Esophagus muscularis mucosa (tissue), 4 donors: Measurements from ENCODE around the gene TOM1L2. TPM values are rescaled to one million over a fixed set of nuclear protein-coding genes. Genes with fewer than 3 reads are reported as not detected.
"Not testable (repeated sequence)": the region's sequence is repeated elsewhere in the genome, so short reads cannot be mapped to it uniquely, and the experiment has no call there.

Experiments
- DNase-seq: peaks from one replicate; pipeline ENCODE4 v3.0.0-alpha.2; 2017; ENCODE audit errors: extremely low spot score
- H3K27ac ChIP-seq, 4 donors: fragments of 200-600 bp; sonication (generic); replicated peaks in 1 of 4; 1 replicate in 3 of 4; 2 replicates in 1 of 4; pipeline ENCODE4 v1.5.1; 2016 to 2019; ENCODE audit warnings: mild to moderate bottlenecking in 1 of 4
- H3K27me3 ChIP-seq, 4 donors: fragments of 200-600 bp; sonication (generic); one replicate each; pipeline versions ENCODE4 v1.5.1 to v1.6.0; 2016 to 2019
- H3K36me3 ChIP-seq, 4 donors: fragments of 200-600 bp; sonication (generic); one replicate each; pipeline ENCODE4 v1.5.1; 2016 to 2019
- H3K4me1 ChIP-seq, 4 donors: fragments of 200-600 bp; sonication (generic); one replicate each; pipeline ENCODE4 v1.5.1; 2016 to 2019
- H3K4me3 ChIP-seq, 4 donors: fragments of 200-600 bp; sonication (generic); 1 replicate in 2 of 4; 2 replicates in 2 of 4; pipeline ENCODE4 v1.5.1; 2016 to 2019; ENCODE audit warnings: mild to moderate bottlenecking in 4 of 4, moderate library complexity in 1 of 4
- H3K9me3 ChIP-seq, 4 donors: fragments of 200-600 bp; sonication (generic); 1 replicate in 3 of 4; 2 replicates in 1 of 4; pipeline ENCODE4 v1.5.1; 2016 to 2019
- CTCF ChIP-seq, 3 experiments: fragments of 200-600 bp in 2 of 3; fragments of 450-650 bp in 1 of 3; sonication (generic) in 2 of 3; IDR thresholded peaks; one replicate each; pipeline ENCODE4 v1.5.1; 2017 to 2019; ENCODE audit warnings: antibody characterized with exemption in 3 of 3, mild to moderate bottlenecking in 2 of 3, moderate library complexity in 1 of 3
- EP300 ChIP-seq: sonication (generic); formaldehyde crosslinking; IDR thresholded peaks from one replicate; pipeline ENCODE4 v1.6.1; 2017; ENCODE audit warnings: antibody characterized with exemption
- POLR2A ChIP-seq: fragments of 450-650 bp; IDR thresholded peaks from one replicate; pipeline ENCODE4 v1.6.1; 2017; ENCODE audit warnings: antibody characterized with exemption, moderate library complexity, mild to moderate bottlenecking, low read depth
- POLR2AphosphoS5 ChIP-seq, 2 donors: sonication (generic); formaldehyde crosslinking; IDR thresholded peaks; one replicate each; pipeline ENCODE4 v1.6.1; 2017; ENCODE audit warnings: antibody characterized with exemption in 2 of 2
- WGBS: methylation state at CpG from one replicate; pipeline ENCODE4 v1.1.5; 2018; 5-methylcytosine and 5-hydroxymethylcytosine counted together
- intact Hi-C: fragments of 100-400 bp; cut with DNase I; formaldehyde crosslinking; loops from one replicate; pipeline ENCODE4 v1.15.1; 2023
- total RNA-seq, 4 donors: library from RNA; depleted of rRNA; stranded (reverse); fragments of >200 nt; gene quantifications; one replicate each; pipeline versions ENCODE4 v1.1.0 to v1.2.1, GENCODE V29; 2016

TOM1L2 gene
- total RNA-seq, 4 donors from 2014 or later = 64.4 to 96.9 (median 75.0) TPM

- TF ChIP-seq EP300 (no peak), CTCF (IDR thresholded peaks at IDR 0.05) (no peak), POLR2A (no peak), POLR2AphosphoS5 (IDR thresholded peaks at IDR 0.05) (no peak)
- Histone ChIP-seq H3K27ac (peak overlapping the region; percentile 62 to 73 (median 70)), H3K36me3 (peaks cover 0 to 13% (median 3%) of the 10 kb centered on the region in 4 donors), H3K4me1 (peaks cover 40 to 59% (median 55%) of the 10 kb centered on the region in 4 donors), H3K4me3 (no peak overlapping the region), H3K27me3 (no peaks in the 10 kb centered on the region), H3K9me3 (no peaks in the 10 kb centered on the region)
- WGBS = 77% methylated on average over 5 of the region's 5 CpGs
- no peak for DNase-seq
- intact Hi-C loops = no loop called here
Measured at GRCh38 chr17:17958982-17959381, 13.2 kb downstream of the TOM1L2 start.

- no peaks in the 10 kb centered on the region for H3K9me3 ChIP-seq
- peak overlapping the region; percentile 56 to 73 (median 70) for H3K27ac ChIP-seq
- peaks cover 0 to 13% (median 3%) of the 10 kb centered on the region in 4 donors for H3K36me3 ChIP-seq
- intact Hi-C loops = no loop called here
- H3K4me3 ChIP-seq = no peak overlapping the region
- TF ChIP-seq EP300 = no peak
- TF ChIP-seq POLR2AphosphoS5 (IDR thresholded peaks at IDR 0.05) = no peak
- TF ChIP-seq CTCF (IDR thresholded peaks at IDR 0.05) = no peak
- TF ChIP-seq POLR2A = no peak
- H3K27me3 ChIP-seq = no peaks in the 10 kb centered on the region
- 92% methylated on average over 7 of the region's 7 CpGs for whole genome bisulfite sequencing
- peaks cover 40 to 53% (median 43%) of the 10 kb centered on the region in 4 donors for H3K4me1 ChIP-seq
- no peak for DNase-seq
Measured at GRCh38 chr17:17957584-17957916, 14.7 kb downstream of the TOM1L2 start.

GRCh38 chr17:17955790-17956341 is 16.3 kb downstream of the TOM1L2 start:
- 96% methylated on average over 12 of the region's 12 CpGs for WGBS
- H3K27me3 ChIP-seq, H3K27ac ChIP-seq, H3K9me3 ChIP-seq, intact Hi-C loops, H3K4me3 ChIP-seq, DNase-seq: not testable (repeated sequence)
- Histone ChIP-seq H3K4me1 (peaks cover 40 to 65% (median 50%) of the 10 kb centered on the region in 4 donors), H3K36me3 (peaks cover 0 to 13% (median 3%) of the 10 kb centered on the region in 4 donors)

- Histone ChIP-seq H3K4me1 (peaks cover 25 to 50% (median 39%) of the 10 kb centered on the region in 4 donors), H3K27ac (no peak overlapping the region), H3K4me3 (no peak overlapping the region), H3K27me3 (no peaks in the 10 kb centered on the region), H3K36me3 (peaks cover 0 to 13% (median 3%) of the 10 kb centered on the region in 4 donors), H3K9me3 (no peaks in the 10 kb centered on the region)
- TF ChIP-seq POLR2A (no peak), POLR2AphosphoS5 (IDR thresholded peaks at IDR 0.05) (no peak), CTCF (IDR thresholded peaks at IDR 0.05) (no peak), EP300 (no peak)
- intact Hi-C loops = no loop called here
- 93% methylated on average over 3 of the region's 3 CpGs for WGBS
- no peak for DNase-seq
Measured at GRCh38 chr17:17954079-17954478, 18.1 kb downstream of the TOM1L2 start.

- WGBS = 94% methylated on average over 3 of the region's 3 CpGs
- Histone ChIP-seq H3K4me1 (peaks cover 11 to 48% (median 29%) of the 10 kb centered on the region in 4 donors), H3K27me3 (no peaks in the 10 kb centered on the region), H3K36me3 (peaks cover 0 to 13% (median 3%) of the 10 kb centered on the region in 4 donors), H3K27ac (no peak overlapping the region), H3K9me3 (no peaks in the 10 kb centered on the region), H3K4me3 (no peak overlapping the region)
- no peak for DNase-seq
- TF ChIP-seq EP300 = no peak
- TF ChIP-seq POLR2AphosphoS5 (IDR thresholded peaks at IDR 0.05) = no peak
- TF ChIP-seq POLR2A = no peak
- no peak for TF ChIP-seq CTCF (IDR thresholded peaks at IDR 0.05)
- intact Hi-C loops = no loop called here
Measured at GRCh38 chr17:17952691-17953090, 19.5 kb downstream of the TOM1L2 start.
